Peyer's patch (tissue), 4 donors: ENCODE results near the gene HNRNPA2B1.

ENCODE experiments used
- CTCF ChIP-seq, 6 experiments: fragments of 450-650 bp in 4 of 6; fragments of 200-600 bp in 2 of 6; sonication (generic) in 1 of 6; IDR thresholded peaks; one replicate each; pipeline ENCODE4 v1.5.1; 2017 to 2019; ENCODE audit warnings: antibody characterized with exemption in 6 of 6, mild to moderate bottlenecking in 3 of 6, moderate library complexity in 1 of 6
- POLR2A ChIP-seq, 2 donors: fragments of 450-650 bp; IDR thresholded peaks; one replicate each; pipeline ENCODE4 v1.5.1; 2017; ENCODE audit warnings: antibody characterized with exemption in 2 of 2, mild to moderate bottlenecking in 2 of 2, moderate library complexity in 2 of 2

- TF ChIP-seq POLR2A (IDR thresholded peaks at IDR 0.05) = peak; percentile 41 to 71
- peak in 4 of 6 experiments; percentile 21 to 42 (median 35) for TF ChIP-seq CTCF (IDR thresholded peaks at IDR 0.05)
These were observed 48.4 kb downstream of the HNRNPA2B1 start, which contains the start of gene NFE2L3 for GRCh38 chr7:26151953-26152781.
